Activated T-cell treated with anti-CD3 and anti-CD28 coated beads, Interleukin-2, amount 50 U/mL, for 72 hours (primary cell): ENCODE measurements around the gene CYSRT1. TPM values are rescaled to one million over a fixed set of nuclear protein-coding genes. Genes with fewer than 3 reads are reported as not detected.
A peak's percentile ranks its signal among the peaks of the same experiment; 100 is the strongest.

Experiments
- ATAC-seq, 2 donors: fragments of 150-1000 bp; cut with Tn5 transposase; replicated peaks in 1 of 2; 2 replicates each; pipeline ENCODE4 v1.10.0; 2021; ENCODE audit warnings: moderate library complexity in 2 of 2, mild to moderate bottlenecking in 1 of 2
- DNase-seq, 2 donors: peaks; one replicate each; pipeline ENCODE4 v3.0.0; 2021 to 2022; ENCODE audit warnings: mixed read lengths in 1 of 2
- H3K27ac Mint-ChIP-seq: one replicate; pipeline ENCODE4 v1.8.0; 2022; ENCODE audit warnings: mild to moderate bottlenecking, moderate library complexity, mixed read lengths
- H3K27me3 Mint-ChIP-seq: one replicate; pipeline ENCODE4 v1.8.0; 2022; ENCODE audit warnings: low read depth, mixed read lengths
- H3K36me3 Mint-ChIP-seq, 2 donors: one replicate each; pipeline ENCODE4 v1.8.0; 2022; ENCODE audit warnings: mixed read lengths in 2 of 2, mild to moderate bottlenecking in 1 of 2; ENCODE audit not compliant: insufficient read depth in 2 of 2
- H3K4me1 Mint-ChIP-seq: one replicate; pipeline ENCODE4 v1.8.0; 2022; ENCODE audit warnings: low read depth, mixed read lengths
- H3K4me3 Mint-ChIP-seq, 2 donors: one replicate each; pipeline ENCODE4 v1.8.0; 2022; ENCODE audit warnings: mild to moderate bottlenecking in 2 of 2, mixed read lengths in 2 of 2, moderate library complexity in 2 of 2
- H3K9me3 Mint-ChIP-seq, 2 donors: one replicate each; pipeline ENCODE4 v1.8.0; 2022; ENCODE audit warnings: mixed read lengths in 2 of 2
- total RNA-seq, 2 donors: library from RNA; stranded (reverse); gene quantifications; one replicate each; pipeline ENCODE4 v1.2.3, GENCODE V29; 2022

The CYSRT1 gene
- total RNA-seq, 2 donors from 2014 or later = 1.0 to 2.0 TPM

DNA sequence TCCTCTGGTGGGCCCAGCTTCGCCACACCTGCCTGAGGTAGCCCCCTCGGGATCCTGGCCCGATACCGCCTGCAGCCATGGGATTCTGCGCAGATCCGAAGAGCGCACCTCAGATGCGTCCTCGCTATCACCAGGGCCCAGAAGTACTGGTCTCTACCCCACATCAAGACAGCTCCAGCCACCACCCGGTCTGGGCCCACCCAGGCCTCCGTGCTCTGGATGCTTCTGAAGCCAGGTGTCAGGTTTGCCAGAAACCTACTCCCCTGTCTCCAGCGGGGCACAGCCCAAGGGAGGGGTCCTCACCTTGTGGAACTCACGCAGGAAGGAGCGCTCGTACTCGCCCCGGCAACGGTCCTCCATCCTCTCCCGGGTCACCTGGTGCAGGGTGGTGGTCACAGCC, 39.1 kb upstream of the CYSRT1 start:
- Mint-ChIP-seq H3K4me1 (peaks cover 39% of the 10 kb centered on the region), H3K36me3 (peaks cover 7% of the 10 kb centered on the region in 2 donors), H3K27me3 (no peaks in the 10 kb centered on the region), H3K4me3 (no peak overlapping the region), H3K9me3 (no peaks in the 10 kb centered on the region), H3K27ac (no peak overlapping the region)
- DNase-seq = no peak
- no peak for ATAC-seq

DNA sequence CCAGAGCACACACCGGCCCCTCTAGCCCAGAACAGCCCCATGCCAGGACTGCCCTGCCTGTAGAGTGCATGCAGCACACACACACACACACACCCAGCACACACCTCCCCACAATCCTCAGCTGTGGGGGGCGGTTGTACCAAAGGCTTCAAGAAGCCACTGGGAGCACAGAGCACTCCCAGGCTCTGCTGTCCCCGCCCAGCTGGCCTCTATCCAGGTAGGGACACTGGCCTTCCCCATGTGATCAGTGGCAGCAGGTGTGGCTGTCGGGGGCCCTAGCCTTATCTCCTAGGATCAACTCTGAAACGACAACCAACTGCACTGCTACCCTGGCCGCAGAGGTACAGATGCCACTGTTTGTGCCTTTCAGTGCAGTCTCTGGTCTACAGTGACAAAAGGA, 38.6 kb upstream of the CYSRT1 start:
- H3K4me1 Mint-ChIP-seq = peaks cover 42% of the 10 kb centered on the region
- peaks cover 7% of the 10 kb centered on the region in 2 donors for H3K36me3 Mint-ChIP-seq
- H3K4me3 Mint-ChIP-seq = peak overlapping the region; percentile 90 to 94
- no peaks in the 10 kb centered on the region for H3K9me3 Mint-ChIP-seq
- H3K27me3 Mint-ChIP-seq = no peaks in the 10 kb centered on the region
- H3K27ac Mint-ChIP-seq = no peak overlapping the region
- DNase-seq (no peak), ATAC-seq (no peak)

DNA sequence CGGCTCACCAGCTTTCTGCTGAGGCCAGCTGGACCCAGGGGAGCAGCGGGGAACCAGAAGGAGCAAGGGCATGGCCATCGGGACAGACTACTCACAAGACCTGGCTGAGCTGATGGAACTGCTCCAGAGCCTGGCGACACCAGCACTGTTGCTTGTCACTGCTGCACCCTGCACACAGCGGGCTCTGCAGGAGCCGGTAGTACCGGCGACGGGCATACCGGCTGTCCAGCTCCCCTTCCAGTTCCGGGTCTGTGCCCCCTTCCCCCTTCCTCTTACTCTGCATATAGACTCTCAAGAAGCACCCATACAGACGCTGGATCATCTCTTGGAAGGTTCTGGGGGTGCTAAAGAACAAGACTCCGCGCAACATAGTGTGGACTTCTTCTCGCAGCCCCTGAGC, 37.6 kb upstream of the CYSRT1 start:
- Mint-ChIP-seq H3K4me1 (peaks cover 42% of the 10 kb centered on the region), H3K9me3 (no peaks in the 10 kb centered on the region), H3K27me3 (no peaks in the 10 kb centered on the region), H3K36me3 (peaks cover 3 to 4% of the 10 kb centered on the region in 2 donors), H3K27ac (peak overlapping the region; percentile 65), H3K4me3 (peak overlapping the region; percentile 90 to 94)
- DNase-seq (no peak), ATAC-seq (no peak)

DNA sequence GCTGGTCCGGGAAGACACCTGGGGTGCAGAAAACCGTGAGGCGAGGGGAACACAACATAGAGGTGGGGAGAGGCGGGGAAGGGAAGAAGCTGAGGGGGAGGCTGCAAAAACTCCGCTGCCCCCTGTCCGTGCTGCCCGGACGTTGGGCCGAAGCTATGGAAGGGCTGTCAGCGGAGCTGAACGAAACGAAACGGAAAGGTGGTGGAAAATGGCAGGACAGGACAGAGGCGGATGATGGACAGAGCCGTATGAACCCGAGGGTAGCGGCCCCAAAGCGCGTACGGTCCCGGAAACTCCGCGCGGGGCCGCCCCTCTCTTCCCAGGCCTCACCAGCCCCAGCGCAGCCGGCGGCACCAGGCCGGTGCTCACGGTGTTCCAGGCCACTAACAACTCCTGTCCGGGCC, 36.9 kb upstream of the CYSRT1 start:
- H3K27me3 Mint-ChIP-seq = no peaks in the 10 kb centered on the region
- H3K4me3 Mint-ChIP-seq = peak overlapping the region; percentile 90 to 94
- H3K4me1 Mint-ChIP-seq = peaks cover 42% of the 10 kb centered on the region
- H3K36me3 Mint-ChIP-seq = peaks cover 3 to 4% of the 10 kb centered on the region in 2 donors
- no peaks in the 10 kb centered on the region for H3K9me3 Mint-ChIP-seq
- ATAC-seq (peak; percentile 14 to 16), DNase-seq (no peak)
- peak overlapping the region; percentile 89 for H3K27ac Mint-ChIP-seq

DNA sequence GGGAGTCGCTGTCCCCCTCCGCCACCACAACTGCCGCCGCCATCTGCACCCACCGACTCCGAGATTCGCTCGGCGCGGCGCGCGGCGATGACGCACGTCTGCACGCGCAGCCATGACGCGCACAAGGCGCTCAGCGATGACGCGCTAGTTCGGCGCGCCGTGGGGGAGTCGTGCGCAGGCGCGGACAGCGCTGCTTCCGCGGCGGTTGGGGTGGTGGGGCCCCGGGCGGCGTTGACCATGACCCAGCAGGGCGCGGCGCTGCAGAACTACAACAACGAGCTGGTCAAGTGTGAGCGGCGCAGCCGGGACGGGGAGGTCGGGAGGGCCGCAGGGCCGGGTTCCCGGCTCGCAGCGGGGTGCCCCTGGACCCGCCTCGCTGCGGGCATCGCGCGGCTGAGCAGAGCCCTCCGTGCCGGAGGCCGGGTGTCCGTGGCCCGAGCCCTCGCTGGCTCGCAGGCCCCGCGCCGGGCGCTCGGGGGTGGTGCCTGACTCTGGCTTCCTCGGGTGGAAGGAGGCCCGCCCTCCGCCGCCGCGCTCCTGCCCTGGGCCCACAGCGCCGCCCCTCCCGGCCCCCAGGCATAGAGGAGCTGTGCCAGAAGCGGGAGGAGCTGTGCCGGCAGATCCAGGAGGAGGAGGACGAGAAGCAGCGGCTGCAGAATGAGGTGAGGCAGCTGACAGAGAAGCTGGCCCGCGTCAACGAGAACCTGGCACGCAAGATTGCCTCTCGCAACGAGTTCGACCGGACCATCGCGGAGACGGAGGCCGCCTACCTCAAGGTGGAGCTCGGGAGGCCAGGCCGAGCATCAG, 36.3 kb upstream of the CYSRT1 start, which contains the start of the genes ANAPC2 and SSNA1:
TSS of gene ANAPC2 (minus strand) at position 71 of the 807 bp plus-strand sequence. CDS start at position 43, 28 bp downstream.
TSS of gene SSNA1 (plus strand) at position 187 of the 807 bp plus-strand sequence. CDS start at position 238, 51 bp downstream.
- Mint-ChIP-seq H3K36me3 (peaks cover 3 to 4% of the 10 kb centered on the region in 2 donors), H3K4me1 (peaks cover 42% of the 10 kb centered on the region), H3K27ac (peak within 1 kb of the TSS; percentile 89), H3K27me3 (no peaks in the 10 kb centered on the region), H3K9me3 (no peaks in the 10 kb centered on the region), H3K4me3 (peak within 1 kb of the TSS; percentile 93 to 94)
- ATAC-seq (peak; percentile 87 to 89), DNase-seq (peak; percentile 95 to 98)

DNA sequence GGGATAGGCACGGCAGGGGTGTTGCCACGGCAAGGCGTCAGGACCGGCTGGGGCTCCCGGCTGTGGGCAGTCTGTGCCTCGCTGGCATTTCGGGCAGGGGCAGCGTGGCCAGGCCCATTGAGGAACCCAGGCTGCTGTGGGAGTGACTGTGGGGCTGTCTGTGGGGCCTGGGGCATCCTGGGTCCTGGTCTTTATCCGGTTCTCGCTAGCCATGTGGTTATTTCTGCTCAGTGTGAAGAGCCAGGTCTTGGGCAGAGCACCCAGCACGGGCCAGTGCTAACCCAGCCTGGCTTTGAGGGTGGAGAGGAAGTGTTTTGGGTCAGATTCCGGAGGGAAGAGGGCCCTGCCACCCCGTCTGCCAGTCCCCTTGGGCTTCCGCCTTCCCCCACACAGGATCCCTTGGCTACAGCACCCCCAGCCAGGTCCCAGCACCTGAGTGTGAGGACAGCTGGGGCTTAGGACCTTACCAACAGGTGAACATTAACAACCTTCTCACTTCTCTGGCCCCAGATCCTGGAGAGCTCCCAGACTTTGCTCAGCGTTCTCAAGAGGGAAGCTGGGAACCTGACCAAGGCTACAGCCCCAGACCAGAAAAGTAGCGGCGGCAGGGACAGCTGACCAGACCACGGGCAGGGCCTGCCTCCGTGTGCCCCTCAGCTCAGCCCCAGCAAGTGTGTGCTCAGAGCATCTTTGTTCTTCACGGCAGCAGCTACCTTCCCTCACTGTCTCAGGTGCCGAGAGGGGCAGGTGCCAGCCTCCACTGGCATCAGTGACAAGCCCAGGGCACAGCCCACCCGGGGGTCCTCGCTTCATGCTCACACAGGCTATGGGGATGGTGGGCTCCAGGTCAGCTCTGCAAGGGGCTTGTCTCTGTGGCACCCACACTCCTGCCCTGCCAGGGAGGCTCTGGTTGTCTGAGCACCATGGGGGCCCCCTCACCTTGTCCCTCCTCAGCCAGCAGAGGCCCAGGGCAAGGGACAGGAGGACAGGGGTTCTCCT, 35.4 kb upstream of the CYSRT1 start:
- Mint-ChIP-seq H3K9me3 (no peaks in the 10 kb centered on the region), H3K36me3 (peaks cover 0 to 3% of the 10 kb centered on the region in 2 donors), H3K27me3 (no peaks in the 10 kb centered on the region), H3K4me3 (peak overlapping the region; percentile 93 to 94), H3K27ac (peak overlapping the region; percentile 82), H3K4me1 (peaks cover 42% of the 10 kb centered on the region)
- ATAC-seq = no peak
- no peak for DNase-seq

DNA sequence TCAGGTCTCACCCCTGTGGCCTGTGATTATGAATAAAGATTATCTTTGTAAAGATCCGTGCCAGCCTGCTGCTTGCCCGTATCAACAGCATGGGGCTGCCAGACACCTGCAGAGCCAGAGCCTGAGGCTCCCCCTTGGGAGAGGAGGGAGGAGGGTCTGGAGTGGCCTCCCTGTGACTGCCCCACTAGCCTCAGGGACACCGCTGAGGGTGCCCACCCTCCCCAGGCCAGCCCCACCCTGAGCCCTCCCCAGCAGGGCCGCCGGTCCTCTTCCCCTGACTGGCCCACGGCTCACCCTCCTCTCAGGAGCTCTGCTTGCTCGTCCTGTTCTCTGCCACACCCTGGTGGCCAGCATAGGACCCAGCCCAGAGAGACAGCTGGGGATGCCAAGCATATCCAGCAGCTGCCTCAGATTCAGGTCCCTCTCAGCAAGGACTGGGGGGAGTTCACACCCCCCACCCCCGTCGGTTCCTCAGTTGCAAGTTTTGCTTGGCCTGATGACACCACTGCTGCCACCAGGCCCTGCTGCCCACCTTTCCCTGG, 34.6 kb upstream of the CYSRT1 start:
- no peaks in the 10 kb centered on the region for H3K9me3 Mint-ChIP-seq
- peak overlapping the region; percentile 76 for H3K27ac Mint-ChIP-seq
- DNase-seq = no peak
- H3K4me1 Mint-ChIP-seq = peaks cover 42% of the 10 kb centered on the region
- H3K36me3 Mint-ChIP-seq = peaks cover 0 to 3% of the 10 kb centered on the region in 2 donors
- no peak for ATAC-seq
- no peaks in the 10 kb centered on the region for H3K27me3 Mint-ChIP-seq
- peak overlapping the region; percentile 93 to 94 for H3K4me3 Mint-ChIP-seq

DNA sequence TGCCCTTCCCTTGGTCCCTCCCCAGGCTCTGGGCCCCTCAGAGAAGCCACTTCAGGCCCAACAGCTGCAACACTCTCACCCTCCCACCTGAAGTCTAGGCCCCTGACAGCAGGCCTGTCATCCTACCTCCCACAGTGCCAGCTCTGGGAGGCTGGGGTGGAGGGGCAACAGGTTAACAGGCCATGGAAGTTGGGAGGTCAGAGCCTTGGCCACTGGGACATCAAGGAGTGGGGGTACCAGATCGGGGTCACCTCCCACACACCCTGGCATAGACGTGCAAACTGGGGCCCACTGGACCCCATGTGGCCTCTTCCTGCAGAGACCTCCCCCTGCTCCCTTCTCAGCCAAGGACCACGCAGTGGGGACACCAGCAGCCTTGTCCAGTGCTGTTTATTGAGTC, 33.7 kb upstream of the CYSRT1 start:
- H3K4me1 Mint-ChIP-seq = peaks cover 39% of the 10 kb centered on the region
- peak overlapping the region in 1 of 2 donors; percentile 71 for H3K4me3 Mint-ChIP-seq
- no peaks in the 10 kb centered on the region for H3K27me3 Mint-ChIP-seq
- no peaks in the 10 kb centered on the region for H3K9me3 Mint-ChIP-seq
- ATAC-seq (no peak), DNase-seq (no peak)
- no peak overlapping the region for H3K27ac Mint-ChIP-seq
- H3K36me3 Mint-ChIP-seq = peaks cover 0 to 3% of the 10 kb centered on the region in 2 donors

DNA sequence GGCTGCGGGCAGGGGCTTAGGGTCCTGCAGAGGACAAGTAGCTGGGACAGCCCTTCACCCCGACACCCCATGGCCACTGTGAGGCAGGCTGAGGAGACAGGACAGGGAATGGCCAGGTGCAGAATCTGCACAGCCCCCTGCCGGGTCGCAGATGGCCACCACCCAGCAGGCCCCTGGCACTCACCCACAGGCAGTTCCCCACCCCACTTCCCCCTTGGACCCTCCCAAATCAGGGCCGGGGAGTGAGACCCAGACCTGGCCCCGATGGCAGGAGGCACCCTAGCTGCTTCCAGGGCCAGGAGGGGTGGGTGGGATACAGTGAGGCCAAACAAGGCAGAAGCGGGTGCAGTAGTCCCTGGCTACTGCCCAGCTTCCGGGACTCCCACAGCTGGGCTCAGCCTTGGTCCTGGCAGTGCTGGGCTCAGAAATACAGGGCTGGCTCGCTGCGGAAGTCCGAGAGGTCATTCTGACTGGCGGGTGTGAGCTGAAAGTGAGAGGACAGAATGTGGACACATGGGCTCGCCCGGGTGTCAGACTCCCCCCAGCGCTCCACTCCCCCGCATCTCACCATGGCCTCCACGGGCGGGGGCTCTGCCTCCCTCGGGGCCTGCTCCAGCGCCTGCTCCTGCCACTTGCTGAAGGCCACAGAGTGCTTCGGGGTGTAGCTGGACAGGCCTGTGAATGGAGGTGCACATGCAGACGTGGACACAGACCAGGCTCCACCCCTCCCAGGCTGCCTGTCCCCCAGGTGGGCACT, 33.1 kb upstream of the CYSRT1 start:
- H3K36me3 Mint-ChIP-seq = peaks cover 0 to 3% of the 10 kb centered on the region in 2 donors
- no peak for ATAC-seq
- peaks cover 33% of the 10 kb centered on the region for H3K4me1 Mint-ChIP-seq

DNA sequence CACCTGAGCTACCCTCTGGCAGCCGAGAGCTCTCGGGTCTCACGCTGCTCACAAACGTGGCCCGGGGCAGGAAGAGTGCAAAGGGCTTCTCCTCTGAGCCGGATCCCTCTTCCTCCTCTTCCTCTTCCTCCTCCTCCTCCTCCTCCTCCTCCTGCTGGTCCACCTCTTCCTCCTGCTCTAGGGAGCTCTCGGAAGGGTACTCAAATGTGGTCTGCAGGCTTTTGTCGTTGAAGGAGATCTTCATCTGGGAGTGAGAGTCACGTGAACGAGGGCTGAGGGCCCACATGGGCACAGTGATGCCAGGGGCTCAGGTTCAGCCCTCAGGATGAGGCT, 32.6 kb upstream of the CYSRT1 start:
- Mint-ChIP-seq H3K4me1 (peaks cover 27% of the 10 kb centered on the region), H3K36me3 (peaks cover 0 to 3% of the 10 kb centered on the region in 2 donors), H3K9me3 (no peaks in the 10 kb centered on the region), H3K27me3 (no peaks in the 10 kb centered on the region), H3K27ac (no peak overlapping the region), H3K4me3 (no peak overlapping the region)
- ATAC-seq (no peak), DNase-seq (no peak)

More for the DNA sequence above, 33.1 kb upstream of the CYSRT1 start:
- H3K9me3 Mint-ChIP-seq = no peaks in the 10 kb centered on the region
- H3K4me3 Mint-ChIP-seq = no peak overlapping the region
- DNase-seq = no peak
- H3K27me3 Mint-ChIP-seq = no peaks in the 10 kb centered on the region
- H3K27ac Mint-ChIP-seq = no peak overlapping the region

DNA sequence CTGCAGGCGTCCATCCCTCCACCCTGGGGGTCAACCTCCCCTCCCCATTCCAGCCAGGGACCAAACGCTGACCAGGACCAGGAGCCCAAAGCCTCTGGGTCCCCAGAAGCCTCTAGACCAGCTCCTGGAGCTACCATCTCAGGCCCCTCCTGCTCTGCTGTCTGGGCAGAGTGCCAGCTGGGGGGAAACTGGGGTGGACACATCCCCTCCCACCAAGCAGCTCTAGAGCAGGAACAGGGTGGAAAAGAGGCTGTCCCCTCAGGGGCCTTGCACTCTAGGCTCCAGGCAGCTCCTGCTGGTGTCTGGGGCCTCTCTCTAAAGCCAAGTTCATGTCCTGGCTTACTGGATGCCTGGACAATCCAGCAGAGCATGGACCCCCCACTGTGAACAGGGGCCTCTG, 32.1 kb upstream of the CYSRT1 start:
- DNase-seq (no peak), ATAC-seq (no peak)
- Mint-ChIP-seq H3K27me3 (no peaks in the 10 kb centered on the region), H3K4me3 (no peak overlapping the region), H3K36me3 (peaks cover 0 to 3% of the 10 kb centered on the region in 2 donors), H3K9me3 (no peaks in the 10 kb centered on the region), H3K4me1 (peaks cover 23% of the 10 kb centered on the region), H3K27ac (no peak overlapping the region)

DNA sequence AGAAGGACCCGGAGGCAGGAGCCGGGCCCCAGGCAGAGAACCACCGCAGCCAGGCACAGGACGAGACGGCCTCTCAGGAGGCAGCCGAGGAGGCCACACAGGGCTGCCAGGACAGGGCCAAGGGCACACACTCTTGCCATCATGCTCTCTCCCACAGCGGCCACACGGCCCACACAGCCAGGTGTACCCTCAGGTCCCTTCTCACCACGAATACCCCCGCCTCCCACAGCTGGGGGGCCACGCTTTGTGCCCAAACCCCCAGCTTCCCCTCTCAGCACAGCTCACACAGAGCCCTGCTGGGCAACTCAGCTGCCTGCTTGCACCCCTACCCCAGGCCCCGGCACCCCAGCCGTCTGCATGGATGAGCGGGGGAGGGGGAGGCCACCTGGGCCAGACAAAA, 31.2 kb upstream of the CYSRT1 start:
- Mint-ChIP-seq H3K4me3 (no peak overlapping the region), H3K4me1 (peaks cover 28% of the 10 kb centered on the region), H3K27ac (no peak overlapping the region), H3K36me3 (peaks cover 0 to 3% of the 10 kb centered on the region in 2 donors), H3K27me3 (no peaks in the 10 kb centered on the region), H3K9me3 (no peaks in the 10 kb centered on the region)
- no peak for DNase-seq
- no peak for ATAC-seq
